IgD-negative memory B cell (primary cell): ENCODE data around the gene CDC42SE2. TPM values are rescaled to one million over a fixed set of nuclear protein-coding genes. Genes with fewer than 3 reads are reported as not detected.
A peak's percentile ranks its signal among the peaks of the same experiment; 100 is the strongest.
"Not testable (repeated sequence)": the region's sequence is repeated elsewhere in the genome, so short reads cannot be mapped to it uniquely, and the experiment has no call there.

Source experiments
- H3K27ac Mint-ChIP-seq, 3 donors: one replicate each; pipeline ENCODE4 v1.8.0; 2020 to 2022; ENCODE audit warnings: mild to moderate bottlenecking in 3 of 3, mixed read lengths in 3 of 3, moderate library complexity in 1 of 3
- H3K27me3 Mint-ChIP-seq: one replicate; pipeline ENCODE4 v1.8.0; 2021; ENCODE audit warnings: mixed read lengths
- H3K36me3 Mint-ChIP-seq: one replicate; pipeline ENCODE4 v1.8.0; 2020; ENCODE audit warnings: mild to moderate bottlenecking, mixed read lengths
- H3K4me1 Mint-ChIP-seq, 3 donors: one replicate each; pipeline ENCODE4 v1.8.0; 2020 to 2022; ENCODE audit warnings: mixed read lengths in 3 of 3, mild to moderate bottlenecking in 1 of 3
- H3K4me3 Mint-ChIP-seq, 4 donors: one replicate each; pipeline ENCODE4 v1.8.0; 2020 to 2022; ENCODE audit warnings: mild to moderate bottlenecking in 4 of 4, mixed read lengths in 4 of 4, moderate library complexity in 3 of 4
- H3K9me3 Mint-ChIP-seq, 3 donors: one replicate each; pipeline ENCODE4 v1.8.0; 2020 to 2021; ENCODE audit warnings: mixed read lengths in 3 of 3, mild to moderate bottlenecking in 1 of 3
- polyA plus RNA-seq: library from polyadenylated mRNA; unstranded; fragments of 300-500 nt; fragmentation: Illumina TruSeq; gene quantifications from one replicate; pipeline ENCODE4 v1.2.3, GENCODE V29; 2021

Gene CDC42SE2
- polyA plus RNA-seq, 1 donor from 2014 or later: 248 TPM

- peaks cover 55 to 59% (median 56%) of the 10 kb centered on the region in 3 donors for H3K4me1 Mint-ChIP-seq
- no peaks in the 10 kb centered on the region for H3K27me3 Mint-ChIP-seq
- H3K27ac Mint-ChIP-seq: peak overlapping the region; percentile 2 to 82 (median 59)
- H3K4me3 Mint-ChIP-seq: peak overlapping the region in 1 of 4 donors; percentile 1
- H3K9me3 Mint-ChIP-seq: no peaks in the 10 kb centered on the region
- peaks cover 7% of the 10 kb centered on the region for H3K36me3 Mint-ChIP-seq
Observed at GRCh38 chr5:131302506-131302905, 38.7 kb downstream of the CDC42SE2 start.

GRCh38 chr5:131303537-131303936 lies 39.7 kb downstream of the CDC42SE2 start:
- Mint-ChIP-seq H3K4me1 (peaks cover 56 to 59% (median 58%) of the 10 kb centered on the region in 3 donors), H3K27me3 (no peaks in the 10 kb centered on the region), H3K9me3 (no peaks in the 10 kb centered on the region), H3K27ac (peak overlapping the region in 1 of 3 donors; percentile 82), H3K4me3 (peak overlapping the region in 2 of 4 donors; percentile 1 to 23), H3K36me3 (peaks cover 7% of the 10 kb centered on the region)

GRCh38 chr5:131304414-131304813 lies 40.6 kb downstream of the CDC42SE2 start:
- H3K27ac Mint-ChIP-seq: peak overlapping the region in 1 of 3 donors; percentile 15
- no peaks in the 10 kb centered on the region for H3K9me3 Mint-ChIP-seq
- peak overlapping the region in 2 of 4 donors; percentile 14 to 30 for H3K4me3 Mint-ChIP-seq
- H3K36me3 Mint-ChIP-seq: peaks cover 7% of the 10 kb centered on the region
- H3K4me1 Mint-ChIP-seq: peaks cover 50 to 52% (median 51%) of the 10 kb centered on the region in 3 donors
- no peaks in the 10 kb centered on the region for H3K27me3 Mint-ChIP-seq

GRCh38 chr5:131305138-131305689 lies 41.4 kb downstream of the CDC42SE2 start:
- Mint-ChIP-seq H3K4me3 (peak overlapping the region in 3 of 4 donors; percentile 7 to 85 (median 24)), H3K9me3 (no peaks in the 10 kb centered on the region), H3K27me3 (no peaks in the 10 kb centered on the region), H3K4me1 (peaks cover 43 to 47% (median 47%) of the 10 kb centered on the region in 3 donors), H3K36me3 (peaks cover 7% of the 10 kb centered on the region), H3K27ac (peak overlapping the region in 2 of 3 donors; percentile 9 to 55)

GRCh38 chr5:131305906-131306305 lies 42.1 kb downstream of the CDC42SE2 start:
- peak overlapping the region in 1 of 3 donors; percentile 55 for H3K27ac Mint-ChIP-seq
- peaks cover 7% of the 10 kb centered on the region for H3K36me3 Mint-ChIP-seq
- no peaks in the 10 kb centered on the region for H3K27me3 Mint-ChIP-seq
- H3K4me3 Mint-ChIP-seq: peak overlapping the region in 2 of 4 donors; percentile 7 to 77
- peaks cover 41 to 45% (median 45%) of the 10 kb centered on the region in 3 donors for H3K4me1 Mint-ChIP-seq
- no peaks in the 10 kb centered on the region for H3K9me3 Mint-ChIP-seq

- Mint-ChIP-seq H3K27ac (peak overlapping the region; percentile 74 to 84 (median 81)), H3K4me3 (peak overlapping the region; percentile 8 to 84 (median 52)), H3K4me1 (peaks cover 42 to 58% (median 52%) of the 10 kb centered on the region in 3 donors)
- not testable (repeated sequence) for H3K9me3 Mint-ChIP-seq, H3K36me3 Mint-ChIP-seq, H3K27me3 Mint-ChIP-seq
Observed at GRCh38 chr5:131312235-131312772, 48.5 kb downstream of the CDC42SE2 start.

- peaks cover 44 to 60% (median 51%) of the 10 kb centered on the region in 3 donors for H3K4me1 Mint-ChIP-seq
- H3K27ac Mint-ChIP-seq: peak overlapping the region; percentile 49 to 68 (median 59)
- peaks cover 12% of the 10 kb centered on the region for H3K36me3 Mint-ChIP-seq
- peak overlapping the region in 1 of 4 donors; percentile 28 for H3K4me3 Mint-ChIP-seq
- peaks cover 0 to under 1% (median 0%) of the 10 kb centered on the region in 3 donors for H3K9me3 Mint-ChIP-seq
- H3K27me3 Mint-ChIP-seq: no peaks in the 10 kb centered on the region
Observed at GRCh38 chr5:131316026-131316425, 52.2 kb downstream of the CDC42SE2 start.

- Mint-ChIP-seq H3K9me3 (peaks cover 0 to 6% (median 2%) of the 10 kb centered on the region in 3 donors), H3K4me1 (peaks cover 44 to 61% (median 51%) of the 10 kb centered on the region in 3 donors), H3K36me3 (peaks cover 15% of the 10 kb centered on the region), H3K27ac (peak overlapping the region in 2 of 3 donors; percentile 37 to 49), H3K4me3 (no peak overlapping the region), H3K27me3 (no peaks in the 10 kb centered on the region)
Observed at GRCh38 chr5:131316822-131317221, 53.0 kb downstream of the CDC42SE2 start.

- Mint-ChIP-seq H3K9me3 (peaks cover 0 to 6% (median 2%) of the 10 kb centered on the region in 3 donors), H3K27ac (no peak overlapping the region), H3K36me3 (peaks cover 17% of the 10 kb centered on the region), H3K27me3 (no peaks in the 10 kb centered on the region), H3K4me3 (peak overlapping the region in 1 of 4 donors; percentile 32), H3K4me1 (peaks cover 38 to 55% (median 48%) of the 10 kb centered on the region in 3 donors)
Observed at GRCh38 chr5:131318455-131318854, 54.6 kb downstream of the CDC42SE2 start.

- peak overlapping the region; percentile 1 to 76 (median 8) for H3K27ac Mint-ChIP-seq
- peak overlapping the region in 3 of 4 donors; percentile 21 to 30 (median 22) for H3K4me3 Mint-ChIP-seq
- H3K4me1 Mint-ChIP-seq: peaks cover 38 to 44% (median 44%) of the 10 kb centered on the region in 3 donors
- H3K36me3 Mint-ChIP-seq: peaks cover 15% of the 10 kb centered on the region
- H3K27me3 Mint-ChIP-seq: no peaks in the 10 kb centered on the region
- H3K9me3 Mint-ChIP-seq: peaks cover 0 to 6% (median 2%) of the 10 kb centered on the region in 3 donors
Observed at GRCh38 chr5:131321066-131321465, 57.2 kb downstream of the CDC42SE2 start.

GRCh38 chr5:131322926-131323325 lies 59.1 kb downstream of the CDC42SE2 start:
- Mint-ChIP-seq H3K4me1 (peaks cover 41 to 47% (median 44%) of the 10 kb centered on the region in 3 donors), H3K36me3 (peaks cover 10% of the 10 kb centered on the region), H3K9me3 (peaks cover 0 to 6% (median 2%) of the 10 kb centered on the region in 3 donors), H3K27me3 (no peaks in the 10 kb centered on the region), H3K4me3 (peak overlapping the region in 2 of 4 donors; percentile 52 to 70), H3K27ac (peak overlapping the region; percentile 1 to 67 (median 58))

- H3K27ac Mint-ChIP-seq: peak overlapping the region in 2 of 3 donors; percentile 25 to 58
- H3K27me3 Mint-ChIP-seq: no peaks in the 10 kb centered on the region
- peaks cover 0 to 6% (median 2%) of the 10 kb centered on the region in 3 donors for H3K9me3 Mint-ChIP-seq
- H3K4me3 Mint-ChIP-seq: peak overlapping the region in 1 of 4 donors; percentile 22
- peaks cover 10% of the 10 kb centered on the region for H3K36me3 Mint-ChIP-seq
- H3K4me1 Mint-ChIP-seq: peaks cover 46 to 50% (median 47%) of the 10 kb centered on the region in 3 donors
Observed at GRCh38 chr5:131323378-131323777, 59.5 kb downstream of the CDC42SE2 start.

- peak overlapping the region in 1 of 4 donors; percentile 49 for H3K4me3 Mint-ChIP-seq
- peak overlapping the region in 2 of 3 donors; percentile 39 to 71 for H3K27ac Mint-ChIP-seq
Observed at GRCh38 chr5:131324303-131324702, 60.5 kb downstream of the CDC42SE2 start.

GRCh38 chr5:131328536-131329285 lies 64.9 kb downstream of the CDC42SE2 start:
- Mint-ChIP-seq H3K27me3 (no peaks in the 10 kb centered on the region), H3K9me3 (no peaks in the 10 kb centered on the region), H3K4me3 (peak overlapping the region in 2 of 4 donors; percentile 40 to 45), H3K36me3 (peaks cover 3% of the 10 kb centered on the region), H3K27ac (peak overlapping the region; percentile 72 to 85 (median 78)), H3K4me1 (peaks cover 42 to 49% (median 46%) of the 10 kb centered on the region in 3 donors)

More at GRCh38 chr5:131324303-131324702, 60.5 kb downstream of the CDC42SE2 start:
- H3K36me3 Mint-ChIP-seq: peaks cover 10% of the 10 kb centered on the region
- H3K4me1 Mint-ChIP-seq: peaks cover 53 to 56% (median 55%) of the 10 kb centered on the region in 3 donors
- H3K9me3 Mint-ChIP-seq: peaks cover 0 to 6% (median 2%) of the 10 kb centered on the region in 3 donors
- no peaks in the 10 kb centered on the region for H3K27me3 Mint-ChIP-seq

GRCh38 chr5:131329286-131329560 lies 65.4 kb downstream of the CDC42SE2 start:
- Mint-ChIP-seq H3K27ac (peak overlapping the region; percentile 63 to 85 (median 72)), H3K4me3 (peak overlapping the region in 3 of 4 donors; percentile 40 to 45 (median 41)), H3K4me1 (peaks cover 45 to 51% (median 49%) of the 10 kb centered on the region in 3 donors), H3K9me3 (no peaks in the 10 kb centered on the region), H3K27me3 (no peaks in the 10 kb centered on the region), H3K36me3 (peaks cover 7% of the 10 kb centered on the region)
